ENCODE data around the gene SLFN11.
A peak's percentile ranks its signal among the peaks of the same experiment; 100 is the strongest.

SLFN11 gene

GRCh38 chr17:35390663-35391062 lies 17.2 kb upstream of the SLFN11 start:
- H3K27ac ChIP-seq, result no peak overlapping the region
- TF ChIP-seq ZFX (IDR thresholded peaks at IDR 0.05; ENCODE audit: borderline replicate concordance), result no peak
- TF ChIP-seq CTCF (IDR thresholded peaks at IDR 0.05), result no peak

DNA sequence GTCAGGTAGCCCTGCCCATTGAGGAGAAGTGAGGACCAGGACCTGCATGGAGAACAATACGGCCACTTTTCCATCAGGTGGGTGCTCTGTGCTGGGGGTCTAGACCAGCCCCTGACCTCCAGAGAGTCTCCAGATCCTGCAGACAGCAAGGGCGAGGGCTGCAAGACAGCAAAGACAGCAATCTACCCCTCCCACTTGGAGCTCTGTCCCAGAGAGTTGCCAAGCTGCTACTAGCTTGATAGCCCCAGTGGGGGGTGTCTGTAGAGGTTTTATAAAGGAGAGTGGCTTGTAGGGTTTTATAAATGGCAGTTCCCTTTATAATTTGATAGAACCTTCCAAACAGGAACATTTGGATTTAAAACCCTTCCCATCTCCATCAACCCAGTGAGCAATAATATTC lies 16.7 kb upstream of the SLFN11 start:
- H3K27ac ChIP-seq, result no peak overlapping the region
- TF ChIP-seq CTCF (IDR thresholded peaks at IDR 0.05) (no peak), ZFX (IDR thresholded peaks at IDR 0.05; ENCODE audit: borderline replicate concordance) (no peak)

- H3K27ac ChIP-seq, result no peak overlapping the region
- TF ChIP-seq ZFX (IDR thresholded peaks at IDR 0.05; ENCODE audit: borderline replicate concordance) (no peak), CTCF (IDR thresholded peaks at IDR 0.05) (no peak)
Measured at GRCh38 chr17:35387496-35387895, 14.1 kb upstream of the SLFN11 start.

DNA sequence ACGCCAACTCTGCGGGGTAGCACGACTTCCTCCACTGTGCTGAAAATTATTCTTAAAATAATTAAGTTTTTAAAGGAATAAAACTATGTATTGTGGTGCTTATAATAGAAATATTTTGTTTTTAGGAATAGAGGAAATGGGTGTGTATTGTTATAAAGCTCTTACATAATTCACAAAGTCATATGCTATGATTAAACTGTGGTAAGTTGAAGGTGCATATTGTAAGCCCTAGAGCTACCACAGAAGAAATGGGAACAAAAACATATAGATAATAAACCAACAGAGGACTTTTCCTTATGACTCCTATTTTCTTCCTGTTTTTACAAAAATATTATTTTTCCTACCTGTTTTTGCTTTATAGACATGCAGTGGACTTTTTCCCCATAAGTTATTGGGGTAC lies 4.3 kb upstream of the SLFN11 start:
- TF ChIP-seq ZFX (IDR thresholded peaks at IDR 0.05; ENCODE audit: borderline replicate concordance) (no peak), CTCF (IDR thresholded peaks at IDR 0.05) (no peak)
- no peak overlapping the region for H3K27ac ChIP-seq

DNA sequence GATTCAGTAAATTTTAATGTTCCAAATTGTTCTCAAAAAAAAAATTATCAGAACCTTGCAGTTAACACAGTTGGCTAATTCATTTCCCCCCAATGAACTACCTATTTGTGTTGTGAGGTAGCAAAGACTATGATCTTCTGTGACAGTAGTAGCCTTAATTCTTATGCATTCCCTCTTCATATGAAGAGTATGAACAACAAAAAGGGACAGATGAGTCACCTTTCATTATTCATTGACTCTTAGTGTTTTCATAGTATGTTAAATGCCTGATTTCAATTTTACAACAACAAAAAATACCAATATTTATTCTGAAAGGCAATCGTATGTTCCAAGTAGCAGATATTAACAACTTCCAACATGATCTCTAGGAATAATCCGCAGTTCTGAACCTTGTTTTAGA lies 3.6 kb upstream of the SLFN11 start:
- TF ChIP-seq ZFX (IDR thresholded peaks at IDR 0.05; ENCODE audit: borderline replicate concordance) (no peak), CTCF (IDR thresholded peaks at IDR 0.05) (no peak)
- no peak overlapping the region for H3K27ac ChIP-seq

GRCh38 chr17:35376245-35376644 lies 2.8 kb upstream of the SLFN11 start:
- no peak overlapping the region for H3K27ac ChIP-seq
- TF ChIP-seq ZFX (IDR thresholded peaks at IDR 0.05; ENCODE audit: borderline replicate concordance) (no peak), CTCF (IDR thresholded peaks at IDR 0.05) (no peak)

- TF ChIP-seq CTCF (IDR thresholded peaks at IDR 0.05) (no peak), ZFX (IDR thresholded peaks at IDR 0.05; ENCODE audit: borderline replicate concordance) (no peak)
- peak overlapping the region; percentile 78 for H3K27ac ChIP-seq
Measured at GRCh38 chr17:35374766-35375344, 1.4 kb upstream of the SLFN11 start.

Data from 22Rv1 (cell line).